BJ (cell line): ENCODE measurements around the gene LRP2. TPM values are rescaled to one million over a fixed set of nuclear protein-coding genes. Genes with fewer than 3 reads are reported as not detected.
A peak's percentile ranks its signal among the peaks of the same experiment; 100 is the strongest.

Experiments used
- CTCF ChIA-PET: fragments of 350-600 bp; formaldehyde crosslinking; extraction: SDS; loops from one replicate; lab custom pipeline; 2021; ENCODE audit warnings: antibody characterized with exemption, inconsistent platforms; lab: Yijun Ruan, JAX
- POLR2A ChIA-PET: fragments of 300-600 bp; sonication (Branson Sonifier 250); formaldehyde crosslinking; extraction: SDS; loops from one replicate; lab custom pipeline; 2021; ENCODE audit warnings: antibody characterized with exemption; lab: Charles Lee
- DNase-seq: peaks from one replicate; pipeline ENCODE4 v3.0.0-alpha.2; 2011; ENCODE audit warnings: low read depth
- H3K27me3 ChIP-seq: 2 replicates; pipeline ENCODE4 v1.6.0; 2011; ENCODE audit warnings: low read length; ENCODE audit not compliant: control insufficient read depth, insufficient read depth
- H3K36me3 ChIP-seq: 2 replicates; pipeline ENCODE4 v1.5.1; 2011; ENCODE audit warnings: low read length; ENCODE audit not compliant: control insufficient read depth, insufficient read depth
- H3K4me3 ChIP-seq: 2 replicates; pipeline ENCODE4 v1.5.1; 2011; ENCODE audit warnings: low read depth, mild to moderate bottlenecking, control low read depth, low read length
- CTCF ChIP-seq: IDR thresholded peaks from 2 replicates; pipeline ENCODE4 v1.5.1; 2011; ENCODE audit warnings: low read depth, mild to moderate bottlenecking, control low read depth, inconsistent platforms, low read length, moderate library complexity; ENCODE audit not compliant: insufficient read depth
- polyA plus RNA-seq: library from polyadenylated mRNA; depleted of rRNA; stranded (reverse); fragments of >200 nt; gene quantifications from 2 replicates; pipeline ENCODE4 v1.2.3, GENCODE V29; 2011

LRP2 gene
- polyA plus RNA-seq, 1 experiment, result not detected

DNA sequence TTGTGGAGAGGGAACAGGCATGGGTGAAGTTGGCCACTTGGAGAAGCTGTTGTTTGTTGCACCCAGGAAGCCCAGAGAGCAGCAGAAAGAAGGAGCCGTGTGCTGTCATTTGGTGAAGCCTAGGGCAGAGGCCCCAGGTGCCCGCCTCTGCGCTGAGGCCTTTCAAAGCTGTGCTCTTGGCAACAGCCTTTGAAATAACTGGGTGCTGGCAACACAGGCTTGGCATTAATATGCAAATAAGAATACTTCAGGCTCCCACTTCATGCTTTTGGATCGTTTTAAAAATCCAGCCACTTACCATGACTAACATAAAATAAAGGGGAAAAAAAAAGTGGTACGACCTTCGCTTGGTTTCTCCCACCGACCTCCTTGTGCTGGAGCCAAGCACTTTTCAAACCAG lies 251.9 kb downstream of the LRP2 start:
- Histone ChIP-seq H3K4me3 (no peak overlapping the region), H3K27me3 (no peaks in the 10 kb centered on the region), H3K36me3 (no peaks in the 10 kb centered on the region)
- DNase-seq, result no peak
- POLR2A ChIA-PET, result no interaction called here
- no peak for TF ChIP-seq CTCF
- CTCF ChIA-PET, result interaction anchor here (1.2 to 4.5 kb wide), 10 partner anchors 9 to 1114 kb away, joined by 3 to 43 read pairs (median 6); no protein-coding TSS in a partner anchor

DNA sequence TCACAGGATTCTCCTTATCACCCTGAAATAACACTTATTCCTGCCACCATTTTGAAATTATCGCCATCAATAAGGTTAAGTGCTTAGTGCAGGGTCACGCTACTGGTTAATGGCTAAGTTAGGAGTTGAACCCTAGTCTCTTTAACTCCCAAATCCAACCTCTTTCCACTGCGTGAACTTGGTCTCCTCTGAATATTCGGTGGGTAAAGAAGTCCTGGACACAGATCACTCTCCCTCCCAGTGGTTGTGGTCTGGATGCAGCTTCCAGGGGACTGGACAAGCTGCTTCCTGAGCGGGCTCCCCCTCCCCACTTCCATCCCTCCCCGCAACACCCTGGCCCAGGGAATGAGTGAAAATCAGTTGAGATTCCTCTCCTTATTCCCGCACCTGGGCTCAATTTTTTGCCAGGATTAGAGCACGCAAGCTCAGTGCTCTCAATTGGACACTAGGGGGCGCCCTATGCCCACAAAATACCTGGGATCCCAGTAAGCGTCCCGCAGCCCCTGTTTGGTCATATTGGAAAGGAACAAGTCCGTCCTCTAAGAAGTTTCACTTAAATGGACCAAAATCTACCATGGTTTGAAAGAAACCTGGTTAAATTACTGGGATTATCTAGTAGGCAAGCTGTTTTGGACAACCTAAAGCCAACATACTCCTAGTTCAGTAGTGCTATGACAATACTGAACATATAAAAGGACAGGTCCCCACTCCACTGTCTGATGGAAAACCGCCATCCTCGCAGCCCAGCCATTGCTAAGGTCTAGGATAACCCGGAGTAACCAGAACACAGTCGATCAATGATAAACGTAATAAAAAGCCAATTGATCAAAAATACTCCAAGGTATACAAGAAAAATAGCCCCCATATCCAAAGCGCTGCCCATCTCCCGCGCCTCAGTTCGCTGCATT lies 252.6 kb downstream of the LRP2 start:
- H3K27me3 ChIP-seq, result no peaks in the 10 kb centered on the region
- POLR2A ChIA-PET, result no interaction called here
- TF ChIP-seq CTCF, result peak; percentile 87
- no peak for DNase-seq
- CTCF ChIA-PET, result interaction anchor here (0.7 to 4.5 kb wide), 13 partner anchors 8 to 1115 kb away, joined by 3 to 43 read pairs (median 5); no protein-coding TSS in a partner anchor
- no peak overlapping the region for H3K4me3 ChIP-seq
- H3K36me3 ChIP-seq, result no peaks in the 10 kb centered on the region

- no peak for DNase-seq
- Histone ChIP-seq H3K36me3 (no peaks in the 10 kb centered on the region), H3K27me3 (no peaks in the 10 kb centered on the region), H3K4me3 (no peak overlapping the region)
- CTCF ChIA-PET, result interaction anchor here (0.9 to 4.5 kb wide), 6 partner anchors 10 to 34 kb away, joined by 4 to 43 read pairs (median 14); no protein-coding TSS in a partner anchor
- POLR2A ChIA-PET, result interaction anchor here (0.6 kb wide), 1 partner anchor 67 kb away, joined by 5 read pairs; no protein-coding TSS in a partner anchor
- TF ChIP-seq CTCF, result no peak
These were observed 254.0 kb downstream of the LRP2 start for GRCh38 chr2:169108099-169108884.

- no peaks in the 10 kb centered on the region for H3K36me3 ChIP-seq
- no peak for TF ChIP-seq CTCF
- CTCF ChIA-PET, result interaction anchor here (0.9 to 4.2 kb wide), 4 partner anchors 11 to 35 kb away, joined by 4 to 32 read pairs (median 14); no protein-coding TSS in a partner anchor
- DNase-seq, result no peak
- H3K27me3 ChIP-seq, result no peaks in the 10 kb centered on the region
- POLR2A ChIA-PET, result no interaction called here
- no peak overlapping the region for H3K4me3 ChIP-seq
These were observed 254.7 kb downstream of the LRP2 start for GRCh38 chr2:169107645-169108044.
